Measurements from ENCODE around the gene STOX1. TPM values are rescaled to one million over a fixed set of nuclear protein-coding genes. Genes with fewer than 3 reads are reported as not detected.

Gene STOX1
- total and polyA plus RNA-seq, 2 of the 8 experiments (the other 6 are each of a cell fraction or from before 2014, with no cell fraction given) = 0.92 to 2.6 TPM

GRCh38 chr10:68790476-68790875 lies 36.9 kb upstream of the STOX1 start (continued):
- TF ChIP-seq, protein P1, sequence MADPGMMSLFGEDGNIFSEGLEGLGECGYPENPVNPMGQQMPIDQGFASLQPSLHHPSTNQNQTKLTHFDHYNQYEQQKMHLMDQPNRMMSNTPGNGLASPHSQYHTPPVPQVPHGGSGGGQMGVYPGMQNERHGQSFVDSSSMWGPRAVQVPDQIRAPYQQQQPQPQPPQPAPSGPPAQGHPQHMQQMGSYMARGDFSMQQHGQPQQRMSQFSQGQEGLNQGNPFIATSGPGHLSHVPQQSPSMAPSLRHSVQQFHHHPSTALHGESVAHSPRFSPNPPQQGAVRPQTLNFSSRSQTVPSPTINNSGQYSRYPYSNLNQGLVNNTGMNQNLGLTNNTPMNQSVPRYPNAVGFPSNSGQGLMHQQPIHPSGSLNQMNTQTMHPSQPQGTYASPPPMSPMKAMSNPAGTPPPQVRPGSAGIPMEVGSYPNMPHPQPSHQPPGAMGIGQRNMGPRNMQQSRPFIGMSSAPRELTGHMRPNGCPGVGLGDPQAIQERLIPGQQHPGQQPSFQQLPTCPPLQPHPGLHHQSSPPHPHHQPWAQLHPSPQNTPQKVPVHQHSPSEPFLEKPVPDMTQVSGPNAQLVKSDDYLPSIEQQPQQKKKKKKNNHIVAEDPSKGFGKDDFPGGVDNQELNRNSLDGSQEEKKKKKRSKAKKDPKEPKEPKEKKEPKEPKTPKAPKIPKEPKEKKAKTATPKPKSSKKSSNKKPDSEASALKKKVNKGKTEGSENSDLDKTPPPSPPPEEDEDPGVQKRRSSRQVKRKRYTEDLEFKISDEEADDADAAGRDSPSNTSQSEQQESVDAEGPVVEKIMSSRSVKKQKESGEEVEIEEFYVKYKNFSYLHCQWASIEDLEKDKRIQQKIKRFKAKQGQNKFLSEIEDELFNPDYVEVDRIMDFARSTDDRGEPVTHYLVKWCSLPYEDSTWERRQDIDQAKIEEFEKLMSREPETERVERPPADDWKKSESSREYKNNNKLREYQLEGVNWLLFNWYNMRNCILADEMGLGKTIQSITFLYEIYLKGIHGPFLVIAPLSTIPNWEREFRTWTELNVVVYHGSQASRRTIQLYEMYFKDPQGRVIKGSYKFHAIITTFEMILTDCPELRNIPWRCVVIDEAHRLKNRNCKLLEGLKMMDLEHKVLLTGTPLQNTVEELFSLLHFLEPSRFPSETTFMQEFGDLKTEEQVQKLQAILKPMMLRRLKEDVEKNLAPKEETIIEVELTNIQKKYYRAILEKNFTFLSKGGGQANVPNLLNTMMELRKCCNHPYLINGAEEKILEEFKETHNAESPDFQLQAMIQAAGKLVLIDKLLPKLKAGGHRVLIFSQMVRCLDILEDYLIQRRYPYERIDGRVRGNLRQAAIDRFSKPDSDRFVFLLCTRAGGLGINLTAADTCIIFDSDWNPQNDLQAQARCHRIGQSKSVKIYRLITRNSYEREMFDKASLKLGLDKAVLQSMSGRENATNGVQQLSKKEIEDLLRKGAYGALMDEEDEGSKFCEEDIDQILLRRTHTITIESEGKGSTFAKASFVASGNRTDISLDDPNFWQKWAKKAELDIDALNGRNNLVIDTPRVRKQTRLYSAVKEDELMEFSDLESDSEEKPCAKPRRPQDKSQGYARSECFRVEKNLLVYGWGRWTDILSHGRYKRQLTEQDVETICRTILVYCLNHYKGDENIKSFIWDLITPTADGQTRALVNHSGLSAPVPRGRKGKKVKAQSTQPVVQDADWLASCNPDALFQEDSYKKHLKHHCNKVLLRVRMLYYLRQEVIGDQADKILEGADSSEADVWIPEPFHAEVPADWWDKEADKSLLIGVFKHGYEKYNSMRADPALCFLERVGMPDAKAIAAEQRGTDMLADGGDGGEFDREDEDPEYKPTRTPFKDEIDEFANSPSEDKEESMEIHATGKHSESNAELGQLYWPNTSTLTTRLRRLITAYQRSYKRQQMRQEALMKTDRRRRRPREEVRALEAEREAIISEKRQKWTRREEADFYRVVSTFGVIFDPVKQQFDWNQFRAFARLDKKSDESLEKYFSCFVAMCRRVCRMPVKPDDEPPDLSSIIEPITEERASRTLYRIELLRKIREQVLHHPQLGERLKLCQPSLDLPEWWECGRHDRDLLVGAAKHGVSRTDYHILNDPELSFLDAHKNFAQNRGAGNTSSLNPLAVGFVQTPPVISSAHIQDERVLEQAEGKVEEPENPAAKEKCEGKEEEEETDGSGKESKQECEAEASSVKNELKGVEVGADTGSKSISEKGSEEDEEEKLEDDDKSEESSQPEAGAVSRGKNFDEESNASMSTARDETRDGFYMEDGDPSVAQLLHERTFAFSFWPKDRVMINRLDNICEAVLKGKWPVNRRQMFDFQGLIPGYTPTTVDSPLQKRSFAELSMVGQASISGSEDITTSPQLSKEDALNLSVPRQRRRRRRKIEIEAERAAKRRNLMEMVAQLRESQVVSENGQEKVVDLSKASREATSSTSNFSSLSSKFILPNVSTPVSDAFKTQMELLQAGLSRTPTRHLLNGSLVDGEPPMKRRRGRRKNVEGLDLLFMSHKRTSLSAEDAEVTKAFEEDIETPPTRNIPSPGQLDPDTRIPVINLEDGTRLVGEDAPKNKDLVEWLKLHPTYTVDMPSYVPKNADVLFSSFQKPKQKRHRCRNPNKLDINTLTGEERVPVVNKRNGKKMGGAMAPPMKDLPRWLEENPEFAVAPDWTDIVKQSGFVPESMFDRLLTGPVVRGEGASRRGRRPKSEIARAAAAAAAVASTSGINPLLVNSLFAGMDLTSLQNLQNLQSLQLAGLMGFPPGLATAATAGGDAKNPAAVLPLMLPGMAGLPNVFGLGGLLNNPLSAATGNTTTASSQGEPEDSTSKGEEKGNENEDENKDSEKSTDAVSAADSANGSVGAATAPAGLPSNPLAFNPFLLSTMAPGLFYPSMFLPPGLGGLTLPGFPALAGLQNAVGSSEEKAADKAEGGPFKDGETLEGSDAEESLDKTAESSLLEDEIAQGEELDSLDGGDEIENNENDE (IDR thresholded peaks at IDR 0.05; ENCODE audit: insufficient replicate concordance, low read length) = no peak
- TF ChIP-seq RNF2 (IDR thresholded peaks at IDR 0.05; ENCODE audit: borderline replicate concordance, low read depth, low read length, missing control alignments, poor library complexity, severe bottlenecking) = no peak
- TF ChIP-seq, protein P2, sequence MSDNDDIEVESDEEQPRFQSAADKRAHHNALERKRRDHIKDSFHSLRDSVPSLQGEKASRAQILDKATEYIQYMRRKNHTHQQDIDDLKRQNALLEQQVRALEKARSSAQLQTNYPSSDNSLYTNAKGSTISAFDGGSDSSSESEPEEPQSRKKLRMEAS (IDR thresholded peaks at IDR 0.05) = no peak
- no peak for TF ChIP-seq PHF8 (conservative IDR thresholded peaks at IDR 0.05; ENCODE audit: low read depth, low read length)
- TF ChIP-seq GABPA (IDR thresholded peaks at IDR 0.05; ENCODE audit: borderline replicate concordance, insufficient read depth, low read length) = no peak
- no peak for TF ChIP-seq TAF1 (IDR thresholded peaks at IDR 0.05; ENCODE audit: low read depth, low read length)
- no peak for TF ChIP-seq JUN (IDR thresholded peaks at IDR 0.05; ENCODE audit: low read depth, low read length)
- TF ChIP-seq EP300 (IDR thresholded peaks at IDR 0.05; ENCODE audit: borderline replicate concordance in 1 of 2, low read depth in 2 of 2, low read length in 2 of 2) = no peak
- TF ChIP-seq KDM4A (IDR thresholded peaks at IDR 0.05; ENCODE audit: low read depth, low read length, severe bottlenecking) = no peak
- no peak for TF ChIP-seq SRF (IDR thresholded peaks at IDR 0.05; ENCODE audit: low read depth, low read length)

Measured in H1 (cell line).